Common myeloid progenitor, CD34-positive (primary cell): ENCODE results near the gene CCDC3.

Experiments used
- CTCF ChIA-PET: fragments of 350-600 bp; sonication (Branson Sonifier 250); formaldehyde crosslinking; loops from one replicate; lab custom pipeline; 2021; ENCODE audit warnings: antibody characterized with exemption; lab: Charles Lee
- POLR2A ChIA-PET: fragments of 350-600 bp; sonication (Branson Sonifier 250); formaldehyde crosslinking; loops from one replicate; lab custom pipeline; 2021; ENCODE audit warnings: antibody characterized with exemption; lab: Charles Lee
- DNase-seq, 3 donors: peaks; one replicate each; pipeline versions ENCODE4 v3.0.0 to v3.0.0-alpha.2; 2013
- H3K27ac ChIP-seq, 2 experiments: 1 replicate in 1 of 2; 2 replicates in 1 of 2; pipeline ENCODE4 v1.7.0; 2013; ENCODE audit warnings: inconsistent platforms in 2 of 2, low read length in 2 of 2, mild to moderate bottlenecking in 2 of 2, low read depth in 1 of 2, moderate library complexity in 1 of 2; ENCODE audit not compliant: severe bottlenecking in 2 of 2, insufficient read depth in 1 of 2, poor library complexity in 1 of 2
- H3K27me3 ChIP-seq, 5 experiments: replicated peaks in 2 of 5; 1 replicate in 3 of 5; 2 replicates in 2 of 5; pipeline versions ENCODE4 v1.6.1 to v1.7.0; 2013; ENCODE audit warnings: low read length in 4 of 5, mild to moderate bottlenecking in 2 of 5, moderate library complexity in 2 of 5, inconsistent platforms in 1 of 5; ENCODE audit not compliant: insufficient read depth in 5 of 5, control insufficient read depth in 4 of 5
- H3K36me3 ChIP-seq, 4 experiments: 1 replicate in 2 of 4; 2 replicates in 2 of 4; pipeline versions ENCODE4 v1.6.1 to v1.7.0; 2013; ENCODE audit warnings: low read length in 3 of 4, control low read depth in 1 of 4, mild to moderate bottlenecking in 1 of 4; ENCODE audit not compliant: control insufficient read depth in 4 of 4, insufficient read depth in 4 of 4
- H3K4me1 ChIP-seq, 4 experiments: 1 replicate in 3 of 4; 2 replicates in 1 of 4; pipeline versions ENCODE4 v1.6.1 to v1.7.1; 2013; ENCODE audit warnings: low read length in 3 of 4, mild to moderate bottlenecking in 3 of 4, control low read depth in 1 of 4, inconsistent platforms in 1 of 4, moderate library complexity in 1 of 4; ENCODE audit not compliant: control insufficient read depth in 4 of 4, insufficient read depth in 4 of 4; ENCODE audit errors: control extremely low read depth in 1 of 4
- H3K4me3 ChIP-seq, 7 experiments: 1 replicate in 4 of 7; 2 replicates in 3 of 7; pipeline versions ENCODE4 v1.5.1 to v1.7.0; 2013; ENCODE audit warnings: mild to moderate bottlenecking in 7 of 7, low read length in 6 of 7, moderate library complexity in 6 of 7, inconsistent platforms in 2 of 7, low read depth in 2 of 7, control low read depth in 1 of 7; ENCODE audit not compliant: insufficient read depth in 4 of 7, control insufficient read depth in 1 of 7; ENCODE audit errors: extremely low read depth in 1 of 7
- H3K9me3 ChIP-seq, 5 experiments: 1 replicate in 4 of 5; 2 replicates in 1 of 5; pipeline versions ENCODE4 v1.6.1 to v1.7.1; 2013; ENCODE audit warnings: low read length in 4 of 5, mild to moderate bottlenecking in 2 of 5, inconsistent platforms in 1 of 5, low read depth in 1 of 5, moderate library complexity in 1 of 5; ENCODE audit not compliant: control insufficient read depth in 4 of 5, insufficient read depth in 2 of 5; ENCODE audit errors: control extremely low read depth in 1 of 5
- WGBS: methylation state at CpG from one replicate; pipeline ENCODE4 v1.1.5; 2013; ENCODE audit not compliant: insufficient coverage; 5-methylcytosine and 5-hydroxymethylcytosine counted together

CCDC3 gene

GRCh38 chr10:13003004-13003403, 1.5 kb upstream of the CCDC3 start:
- Histone ChIP-seq H3K9me3 (peaks cover 0 to 7% (median 3%) of the 10 kb centered on the region in 5 experiments), H3K27ac (no peak overlapping the region), H3K4me1 (peaks cover 0 to 16% (median 8%) of the 10 kb centered on the region in 4 experiments), H3K36me3 (no peaks in the 10 kb centered on the region), H3K27me3 (peaks cover 10 to 39% (median 18%) of the 10 kb centered on the region in 5 experiments), H3K4me3 (no peak overlapping the region)
- POLR2A ChIA-PET = no interaction called here
- no peak for DNase-seq
- CTCF ChIA-PET = no interaction called here

GRCh38 chr10:13001887-13002212, 337 bp upstream of the CCDC3 start:
- Histone ChIP-seq H3K9me3 (peaks cover 0 to 5% (median 3%) of the 10 kb centered on the region in 5 experiments), H3K4me3 (peak overlapping the region in 5 of 7 experiments; percentile 39 to 61 (median 51)), H3K36me3 (no peaks in the 10 kb centered on the region), H3K27me3 (peaks cover 10 to 37% (median 18%) of the 10 kb centered on the region in 5 experiments), H3K4me1 (peaks cover 0 to 16% (median 8%) of the 10 kb centered on the region in 4 experiments), H3K27ac (no peak overlapping the region)
- POLR2A ChIA-PET = no interaction called here
- CTCF ChIA-PET = no interaction called here
- DNase-seq = peak in 1 of 3 donors; percentile 9
- 4% methylated on average over 7 of the region's 9 CpGs for WGBS

- 95% methylated on average over 2 of the region's 4 CpGs for WGBS
- no peaks in the 10 kb centered on the region for H3K36me3 ChIP-seq
- CTCF ChIA-PET = no interaction called here
- H3K9me3 ChIP-seq = peaks cover 0 to 3% (median 0%) of the 10 kb centered on the region in 5 experiments
- H3K27ac ChIP-seq = no peak overlapping the region
- POLR2A ChIA-PET = no interaction called here
- H3K4me1 ChIP-seq = peaks cover 0 to 16% (median 8%) of the 10 kb centered on the region in 4 experiments
- no peak overlapping the region for H3K4me3 ChIP-seq
- peaks cover 10 to 37% (median 18%) of the 10 kb centered on the region in 5 experiments for H3K27me3 ChIP-seq
- no peak for DNase-seq
These were observed 1.1 kb downstream of the CCDC3 start for GRCh38 chr10:13000431-13000830.

- ChIA-PET CTCF (no interaction called here), POLR2A (no interaction called here)
- Histone ChIP-seq H3K4me1 (peaks cover 0 to 16% (median 8%) of the 10 kb centered on the region in 4 experiments), H3K4me3 (no peak overlapping the region), H3K36me3 (no peaks in the 10 kb centered on the region), H3K27ac (no peak overlapping the region), H3K27me3 (peaks cover 10 to 37% (median 18%) of the 10 kb centered on the region in 5 experiments), H3K9me3 (no peaks in the 10 kb centered on the region)
- DNase-seq = no peak
- WGBS = 100% methylated on average over 2 of the region's 6 CpGs
These were observed 1.7 kb downstream of the CCDC3 start for GRCh38 chr10:12999849-13000248.

- Histone ChIP-seq H3K9me3 (no peaks in the 10 kb centered on the region), H3K4me3 (no peak overlapping the region), H3K27me3 (peaks cover 6 to 17% (median 10%) of the 10 kb centered on the region in 5 experiments), H3K36me3 (no peaks in the 10 kb centered on the region), H3K4me1 (no peaks in the 10 kb centered on the region), H3K27ac (no peak overlapping the region)
- ChIA-PET CTCF (interaction anchor here (1.4 kb wide), 1 partner anchor 92 kb away, joined by 3 read pairs; no protein-coding TSS in a partner anchor), POLR2A (no interaction called here)
- no peak for DNase-seq
- 87% methylated on average over 7 of the region's 8 CpGs for WGBS
These were observed 6.1 kb downstream of the CCDC3 start for GRCh38 chr10:12995425-12995861.

GRCh38 chr10:12993595-12993994, 7.9 kb downstream of the CCDC3 start:
- WGBS = 85% methylated on average over 7 of the region's 8 CpGs
- ChIA-PET CTCF (no interaction called here), POLR2A (no interaction called here)
- H3K27me3 ChIP-seq = peaks cover 0 to 4% (median 0%) of the 10 kb centered on the region in 5 experiments
- no peak for DNase-seq
- H3K9me3 ChIP-seq = no peaks in the 10 kb centered on the region
- no peak overlapping the region for H3K4me3 ChIP-seq
- H3K36me3 ChIP-seq = no peaks in the 10 kb centered on the region
- H3K4me1 ChIP-seq = no peaks in the 10 kb centered on the region
- H3K27ac ChIP-seq = no peak overlapping the region

GRCh38 chr10:12985347-12985746, 16.2 kb downstream of the CCDC3 start:
- Histone ChIP-seq H3K9me3 (peaks cover 1 to 10% (median 4%) of the 10 kb centered on the region in 5 experiments), H3K36me3 (no peaks in the 10 kb centered on the region), H3K4me1 (peaks cover 0 to 3% (median 1%) of the 10 kb centered on the region in 4 experiments), H3K27me3 (peaks cover 0 to 2% (median 0%) of the 10 kb centered on the region in 5 experiments), H3K27ac (no peak overlapping the region), H3K4me3 (no peak overlapping the region)
- no peak for DNase-seq
- POLR2A ChIA-PET = no interaction called here
- CTCF ChIA-PET = interaction anchor here (1.0 kb wide), 1 partner anchor 13 kb away, joined by 4 read pairs; no protein-coding TSS in a partner anchor
- 94% methylated on average over 6 of the region's 6 CpGs for WGBS
